GM19023 (cell line): Measurements from ENCODE around the gene NYAP1.

Experiments
- ATAC-seq: cut with Tn5 transposase; IDR thresholded peaks from one replicate; pipeline ENCODE4 v1.9.1; 2021; ENCODE audit warnings: mild to moderate bottlenecking, moderate library complexity; ENCODE audit not compliant: unreplicated experiment

Gene NYAP1

DNA sequence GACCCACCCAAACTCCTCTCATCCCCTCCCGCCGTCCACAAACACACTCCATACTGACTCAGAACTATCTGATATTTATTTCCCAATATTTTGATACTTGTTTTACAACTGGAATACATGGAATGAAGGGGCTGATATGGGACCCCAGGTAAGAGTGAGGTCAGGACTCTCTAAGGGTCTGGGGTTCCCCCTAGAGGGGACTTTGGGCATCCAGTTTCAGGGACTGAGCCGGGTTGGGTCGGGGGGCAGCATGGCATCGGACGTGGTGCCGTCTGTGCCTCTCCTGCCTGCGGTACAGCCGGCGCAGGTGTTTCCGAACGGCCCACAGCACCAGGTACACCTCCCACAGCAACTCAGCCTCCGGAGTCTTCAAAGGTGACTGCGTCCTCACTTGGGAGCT, 27.2 kb upstream of the NYAP1 start:
- no peak for ATAC-seq

DNA sequence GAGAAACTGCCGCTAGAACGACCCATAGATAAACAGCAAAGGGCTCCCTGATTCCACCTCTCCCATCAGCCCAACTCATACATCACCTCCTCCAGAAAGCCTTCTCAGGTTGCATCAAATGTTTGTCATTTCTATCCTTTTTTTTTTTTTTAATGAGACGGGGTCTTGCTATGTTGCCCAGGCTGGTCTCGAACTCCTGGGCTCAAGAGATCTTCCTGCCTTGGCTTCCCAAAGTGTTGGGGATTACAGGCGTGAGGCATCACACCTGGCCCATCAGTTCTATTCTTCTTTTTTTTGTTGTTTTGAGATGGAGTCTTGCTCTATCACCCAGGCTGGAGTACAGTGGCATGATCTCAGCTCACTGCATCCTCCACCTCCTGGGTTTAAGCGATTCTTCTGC, 26.7 kb upstream of the NYAP1 start:
- no peak for ATAC-seq

DNA sequence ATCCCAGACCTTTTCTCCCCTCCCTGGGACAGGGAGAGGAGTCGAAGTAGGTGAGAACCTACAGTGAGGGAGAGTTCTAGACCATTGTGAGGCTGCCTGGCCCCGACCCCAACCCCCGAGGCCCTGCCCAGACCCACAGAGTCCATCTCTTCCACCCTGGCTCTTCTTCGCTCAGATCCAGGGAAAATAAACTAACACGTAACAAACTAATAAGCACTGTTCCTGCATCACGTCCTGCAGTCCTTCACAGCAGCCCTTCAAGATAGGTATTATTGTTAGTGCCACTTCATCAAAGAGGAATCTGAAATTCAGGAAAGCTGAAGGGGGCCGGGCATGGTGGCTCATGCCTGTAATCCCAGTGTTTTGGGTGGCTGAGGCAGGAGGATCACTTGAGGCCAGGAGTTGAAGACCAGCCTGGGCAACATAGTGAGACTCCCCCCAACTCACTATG, 19.5 kb upstream of the NYAP1 start, which contains the start of gene SPACDR:
Gene SPACDR, minus strand, starts transcription at position 51 of the 451 bp plus-strand sequence. CDS start 235 bp downstream, outside the sequence.
- ATAC-seq, result no peak

DNA sequence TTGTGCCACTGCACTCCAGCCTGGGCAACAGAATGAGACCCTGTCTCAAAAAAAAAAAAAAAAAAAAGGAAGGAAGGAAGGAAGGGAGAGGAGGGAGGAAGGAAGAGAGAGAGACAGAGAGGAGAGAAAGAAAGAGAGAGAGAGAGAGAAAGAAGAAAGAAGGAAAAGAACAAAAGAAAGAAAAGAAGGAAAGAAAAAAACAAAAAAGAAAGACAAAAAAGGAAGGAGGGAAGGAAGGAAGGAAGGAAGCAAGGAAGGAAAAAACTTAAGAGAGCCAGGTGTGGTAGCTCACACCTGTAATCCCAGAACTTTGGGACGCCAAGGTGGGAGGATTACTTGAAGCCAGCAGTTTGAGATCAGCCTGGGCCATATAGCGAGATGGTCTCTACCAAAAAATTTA, 18.9 kb upstream of the NYAP1 start:
- no peak for ATAC-seq

DNA sequence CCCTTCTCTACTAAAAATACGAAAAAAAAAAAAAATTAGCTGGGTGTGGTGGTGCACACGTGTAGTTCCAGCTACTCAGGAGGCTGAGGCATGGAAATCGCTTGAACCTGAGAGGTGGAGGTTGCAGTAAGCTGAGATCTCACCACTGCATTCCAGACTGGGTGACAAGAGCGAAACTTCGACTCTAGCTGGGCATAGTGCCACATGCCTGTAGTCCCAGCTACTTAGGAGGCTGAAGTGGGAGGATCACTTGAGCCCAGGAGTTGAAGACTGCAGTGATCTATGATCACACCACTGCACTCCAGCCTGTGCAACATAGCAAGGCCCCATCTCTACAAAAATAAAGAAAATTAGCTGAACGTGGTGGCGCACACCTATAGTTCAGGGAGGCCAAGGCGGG, 18.4 kb upstream of the NYAP1 start:
- no peak for ATAC-seq

DNA sequence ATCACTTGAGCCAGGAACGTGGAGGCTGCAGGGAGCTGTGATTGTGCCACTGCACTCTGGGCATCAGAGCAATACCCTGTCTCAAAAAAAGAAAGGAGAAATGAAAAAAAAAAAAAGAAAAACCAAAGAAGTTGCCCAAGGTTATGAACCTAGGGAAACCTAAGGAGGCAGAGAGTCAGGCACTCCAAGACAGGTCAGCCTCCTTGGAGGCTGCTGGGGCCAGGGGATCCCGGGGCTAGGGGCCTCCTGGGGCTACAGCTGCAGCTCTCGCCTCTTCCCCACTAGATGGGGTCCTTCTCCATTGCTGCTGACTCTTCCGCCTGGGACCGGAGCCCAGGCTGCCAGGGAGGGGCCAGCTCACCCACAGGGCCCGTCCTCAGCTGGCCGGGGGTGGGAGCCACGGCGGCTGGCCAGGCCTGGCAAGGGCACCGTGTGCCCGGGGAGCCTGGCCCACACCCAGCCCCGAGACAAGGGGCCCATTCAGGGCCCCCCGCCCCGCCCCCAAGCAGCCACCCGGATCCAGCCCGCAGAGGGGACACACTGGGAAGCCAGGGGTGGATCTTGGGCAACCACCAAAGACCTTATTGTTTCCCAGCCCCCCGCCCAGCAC, 17.9 kb upstream of the NYAP1 start:
- no peak for ATAC-seq

DNA sequence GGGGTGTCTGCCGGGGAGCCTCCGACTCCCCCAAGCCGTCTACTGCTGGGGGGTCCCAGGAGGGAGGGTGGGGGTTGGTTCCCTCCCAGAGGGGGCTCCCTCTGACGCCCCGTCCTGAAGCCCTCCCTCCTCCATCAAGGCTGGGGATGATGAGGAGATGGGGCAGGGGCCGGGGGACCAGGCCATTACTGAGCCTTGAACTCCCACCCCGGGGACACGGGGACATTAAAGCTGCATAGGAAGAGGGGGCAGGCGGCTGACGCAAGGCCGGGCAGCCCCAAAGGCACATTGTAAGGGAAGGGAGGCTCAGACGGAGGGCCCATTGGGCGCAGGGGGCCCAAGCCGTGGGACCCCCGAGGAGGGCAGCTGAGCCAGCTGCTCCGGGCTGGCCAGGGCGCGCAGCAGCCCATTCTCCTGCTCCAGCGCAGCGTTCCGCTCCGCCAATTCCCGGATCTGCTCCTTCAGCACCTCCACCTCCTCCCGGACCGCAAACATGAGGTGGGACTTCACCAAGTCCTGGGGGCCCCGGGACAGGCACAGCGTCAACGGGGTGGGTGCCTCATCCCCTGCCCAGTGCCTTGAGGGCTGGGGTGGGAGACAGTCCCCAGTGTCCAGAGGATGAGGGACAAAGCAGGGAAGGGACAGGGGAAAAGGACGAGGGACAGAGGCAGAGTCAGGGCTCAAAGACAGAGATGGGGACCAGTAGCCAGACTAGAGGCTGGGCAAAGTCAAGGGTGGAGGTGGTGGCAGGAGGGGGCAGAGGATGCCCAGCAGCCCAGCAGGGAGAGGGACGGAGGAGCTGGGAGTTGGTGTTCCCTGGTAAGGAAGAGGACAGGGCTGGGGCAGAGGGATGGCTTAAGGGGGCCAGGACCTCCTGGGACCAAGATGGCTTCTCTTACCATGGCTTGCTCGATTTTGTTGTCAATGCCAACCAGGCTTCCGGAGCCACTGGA, 16.8 kb upstream of the NYAP1 start:
- no peak for ATAC-seq

DNA sequence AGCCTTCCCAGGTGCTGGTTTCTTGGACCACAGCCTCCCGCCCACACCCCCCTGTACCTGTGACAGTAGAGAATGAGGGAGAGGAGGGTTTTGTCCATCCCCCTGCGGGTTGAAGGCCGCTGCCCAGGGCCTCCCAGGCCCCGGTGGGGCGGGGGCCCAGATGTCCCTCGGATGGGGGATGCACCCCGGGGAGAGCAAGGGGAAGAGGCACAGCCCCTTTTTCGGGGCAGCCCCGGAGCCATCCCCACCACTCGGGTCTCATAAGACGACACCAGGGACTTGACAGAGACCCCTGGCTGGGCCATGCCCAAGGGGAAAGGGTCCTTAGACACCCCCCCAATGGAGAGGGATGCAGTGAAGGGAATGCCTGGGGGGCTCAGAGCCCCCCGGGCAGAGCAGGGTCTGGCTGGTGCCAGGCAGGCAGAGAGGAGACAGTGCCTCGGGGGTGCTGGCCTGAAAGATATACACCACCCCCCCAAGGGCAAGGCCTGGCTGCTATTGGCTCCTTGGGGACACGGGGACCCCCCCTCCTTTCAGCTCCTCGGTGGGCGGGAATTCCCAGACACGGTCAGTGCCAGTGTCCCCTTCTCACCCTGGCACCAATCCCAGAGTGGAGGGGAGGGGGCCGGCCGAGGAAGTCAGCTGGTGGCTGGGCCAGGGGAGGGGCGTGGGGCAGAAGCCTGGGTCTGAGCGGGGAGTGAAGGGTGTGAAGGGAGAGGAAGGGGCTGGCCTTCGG, 15.9 kb upstream of the NYAP1 start:
- no peak for ATAC-seq

DNA sequence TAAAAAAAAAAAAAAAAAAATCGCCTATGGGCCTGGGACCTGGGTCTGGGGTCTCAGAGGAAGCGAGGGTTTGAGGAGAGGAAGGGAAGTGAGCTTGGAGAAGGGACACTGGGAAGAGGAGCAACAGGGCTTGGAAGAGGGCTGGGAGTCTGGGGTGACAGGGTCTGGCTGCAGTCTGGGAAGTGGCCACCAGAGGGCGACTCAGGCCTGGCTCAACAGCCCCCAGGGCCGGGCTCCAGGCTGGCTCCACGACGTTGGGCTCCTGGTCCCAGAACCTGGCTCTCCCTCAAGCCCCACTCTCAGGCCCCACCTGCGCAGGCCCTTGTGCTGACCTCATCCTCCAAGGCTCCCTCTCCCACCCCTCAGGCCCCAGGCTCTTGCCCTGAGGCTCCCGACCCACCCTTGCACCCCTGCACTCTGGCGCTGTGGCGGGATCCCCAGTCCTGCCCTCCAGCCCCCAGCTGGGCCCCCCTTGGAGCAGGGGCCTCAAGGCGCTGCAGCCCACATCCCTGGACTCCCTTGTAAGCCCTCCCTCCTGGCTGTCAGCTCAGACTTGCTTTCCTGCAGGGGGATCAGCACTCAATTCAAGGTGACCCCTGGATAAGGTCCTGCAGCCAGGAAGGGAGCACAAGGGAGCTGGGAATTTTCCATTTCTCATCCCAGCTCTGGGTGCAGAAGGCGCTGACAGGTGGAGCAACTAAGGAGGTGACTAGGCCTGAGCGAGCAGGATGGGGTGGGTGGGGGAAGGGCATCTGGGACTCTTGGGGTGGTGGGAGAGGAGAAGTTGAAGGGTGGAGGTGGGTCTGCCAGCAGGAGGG, 14.3 kb upstream of the NYAP1 start:
- ATAC-seq, result no peak

DNA sequence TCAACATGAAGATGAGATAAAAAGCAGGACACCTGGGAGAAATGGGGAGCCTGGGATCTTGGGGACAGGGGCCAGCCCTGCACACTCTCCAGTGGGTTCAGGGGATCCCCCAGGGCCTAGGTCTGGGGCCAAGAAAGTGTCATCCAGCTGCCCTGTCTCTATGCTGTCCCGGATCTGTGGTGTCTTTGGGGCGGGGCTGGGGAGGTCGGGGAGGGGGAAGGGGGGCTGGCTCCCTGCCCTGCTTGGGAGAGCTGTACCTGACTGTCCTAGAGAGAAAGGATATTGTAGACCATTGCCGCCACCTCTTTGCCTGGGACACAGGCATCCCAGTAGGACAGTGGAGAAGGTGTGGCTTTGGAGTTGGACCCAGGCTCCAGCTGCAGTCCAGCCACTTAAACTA, 12.7 kb upstream of the NYAP1 start:
- no peak for ATAC-seq

DNA sequence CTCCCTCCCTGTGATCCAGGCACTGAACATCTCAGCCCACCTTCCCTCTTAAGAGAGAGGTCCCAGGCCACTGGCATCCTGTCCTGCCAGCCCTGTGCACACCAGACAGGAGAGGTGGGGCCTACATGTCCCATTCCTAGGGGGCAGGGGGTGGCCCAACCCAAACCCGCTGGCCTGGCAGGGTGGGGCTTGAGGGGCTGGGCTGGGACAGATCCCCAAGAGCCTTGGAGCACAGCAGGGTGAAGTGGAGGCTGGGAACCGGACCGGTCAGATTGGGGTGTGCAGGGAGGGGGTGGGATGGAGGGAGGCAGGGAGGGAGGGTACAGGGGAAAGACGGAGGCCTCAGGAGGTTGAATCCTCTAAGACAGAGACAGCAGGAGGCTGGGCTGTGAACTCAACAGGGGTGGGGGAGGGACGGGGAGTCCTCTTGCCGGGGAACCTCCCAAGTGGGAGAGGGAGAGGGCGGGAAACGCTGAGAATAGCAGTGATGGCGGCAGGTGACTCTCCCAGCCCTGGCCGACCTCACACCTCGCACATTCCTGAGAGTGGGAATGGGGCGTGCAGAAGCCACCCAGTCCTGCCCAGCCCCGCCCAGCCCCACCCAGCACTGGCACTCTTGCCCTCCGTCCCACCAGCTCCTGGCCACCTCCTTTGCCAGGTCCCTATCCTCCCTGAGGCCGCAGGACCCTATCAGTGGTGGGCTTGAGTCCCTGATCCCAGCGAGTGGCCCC, 11.4 kb upstream of the NYAP1 start:
- no peak for ATAC-seq

DNA sequence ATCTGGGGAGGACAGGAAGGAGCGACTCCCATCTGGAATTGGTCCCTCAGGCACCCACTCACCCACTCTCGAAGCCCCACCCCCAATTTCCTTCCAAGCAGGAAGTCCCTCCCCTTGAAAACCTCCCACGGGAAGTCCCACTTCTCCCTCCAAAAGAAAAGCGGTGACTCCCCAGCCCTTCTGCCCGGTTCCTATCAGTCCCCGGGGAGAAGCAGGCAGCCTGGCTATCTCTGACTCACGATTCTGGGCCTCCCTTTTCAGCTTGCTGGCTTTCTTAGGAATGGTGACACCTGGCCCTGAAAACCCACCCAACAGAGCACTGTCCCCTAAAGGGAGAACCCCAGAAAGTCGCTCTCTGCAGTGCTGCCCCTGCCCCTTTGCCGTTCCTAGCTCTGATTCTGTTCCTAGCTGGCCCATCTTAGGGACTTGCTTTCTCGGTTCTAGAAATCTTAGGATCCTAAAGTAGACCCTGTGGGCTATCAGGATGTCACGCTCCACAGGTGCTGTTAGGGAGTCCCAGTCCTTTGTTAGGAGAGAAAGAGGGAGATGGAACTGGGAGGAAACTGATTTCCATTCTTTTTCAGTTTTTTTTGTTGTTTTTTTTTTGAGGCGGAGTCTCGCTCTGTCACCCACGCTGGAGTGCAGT, 10.8 kb upstream of the NYAP1 start:
- ATAC-seq, result no peak

DNA sequence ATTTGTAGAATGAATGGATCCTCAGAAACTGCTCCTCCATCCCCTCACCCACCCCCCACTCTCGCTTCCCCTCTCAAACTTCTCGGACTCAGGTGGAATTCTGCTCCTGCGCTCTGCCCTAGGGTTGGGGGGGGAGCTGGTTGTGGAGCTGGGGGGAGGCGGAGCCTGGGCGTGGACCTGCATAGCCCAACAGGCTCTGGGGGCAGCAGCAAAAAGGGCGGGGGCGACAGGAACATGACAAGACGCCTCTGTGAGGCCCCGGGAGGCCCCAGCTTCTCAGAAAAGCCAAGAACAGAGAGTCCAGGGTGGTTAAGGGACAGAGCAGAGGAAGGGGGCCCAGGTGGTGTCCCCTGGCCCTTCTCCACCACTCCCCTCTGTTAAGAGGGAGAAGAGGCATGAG, 8.2 kb upstream of the NYAP1 start:
- ATAC-seq, result no peak

DNA sequence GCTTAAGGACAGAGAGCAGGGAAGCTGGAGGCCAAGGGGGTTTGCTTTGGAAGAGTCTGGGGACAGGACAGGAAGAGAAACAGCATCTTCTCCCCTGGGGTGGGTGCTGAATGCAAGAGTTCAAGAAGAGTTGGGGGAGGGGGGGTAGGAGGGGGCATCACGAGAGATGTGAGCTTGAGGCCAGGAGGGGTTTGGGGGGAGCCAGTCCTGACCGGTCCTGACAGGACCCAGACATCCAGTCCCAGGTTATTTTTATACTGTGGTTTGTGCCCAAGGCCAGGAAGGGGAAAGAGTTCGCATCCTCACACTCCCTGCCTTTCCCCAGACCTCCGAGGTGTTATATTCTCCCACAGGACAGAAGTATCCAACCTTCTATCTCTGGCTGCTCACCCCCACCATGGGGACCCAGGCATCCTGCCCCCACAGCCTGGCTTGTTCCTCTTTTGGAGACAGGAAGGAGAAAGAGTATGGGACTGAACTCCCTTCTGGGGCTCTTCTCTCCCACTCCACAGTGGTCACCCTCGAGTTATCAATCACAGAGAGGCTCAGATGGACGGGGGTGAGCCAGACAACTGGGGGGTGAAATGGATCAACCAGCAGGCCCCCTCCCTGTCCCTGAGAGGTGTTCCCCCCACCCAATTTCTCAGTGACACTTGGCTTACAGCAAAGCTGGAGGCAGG, 7.5 kb upstream of the NYAP1 start:
- ATAC-seq, result no peak

DNA sequence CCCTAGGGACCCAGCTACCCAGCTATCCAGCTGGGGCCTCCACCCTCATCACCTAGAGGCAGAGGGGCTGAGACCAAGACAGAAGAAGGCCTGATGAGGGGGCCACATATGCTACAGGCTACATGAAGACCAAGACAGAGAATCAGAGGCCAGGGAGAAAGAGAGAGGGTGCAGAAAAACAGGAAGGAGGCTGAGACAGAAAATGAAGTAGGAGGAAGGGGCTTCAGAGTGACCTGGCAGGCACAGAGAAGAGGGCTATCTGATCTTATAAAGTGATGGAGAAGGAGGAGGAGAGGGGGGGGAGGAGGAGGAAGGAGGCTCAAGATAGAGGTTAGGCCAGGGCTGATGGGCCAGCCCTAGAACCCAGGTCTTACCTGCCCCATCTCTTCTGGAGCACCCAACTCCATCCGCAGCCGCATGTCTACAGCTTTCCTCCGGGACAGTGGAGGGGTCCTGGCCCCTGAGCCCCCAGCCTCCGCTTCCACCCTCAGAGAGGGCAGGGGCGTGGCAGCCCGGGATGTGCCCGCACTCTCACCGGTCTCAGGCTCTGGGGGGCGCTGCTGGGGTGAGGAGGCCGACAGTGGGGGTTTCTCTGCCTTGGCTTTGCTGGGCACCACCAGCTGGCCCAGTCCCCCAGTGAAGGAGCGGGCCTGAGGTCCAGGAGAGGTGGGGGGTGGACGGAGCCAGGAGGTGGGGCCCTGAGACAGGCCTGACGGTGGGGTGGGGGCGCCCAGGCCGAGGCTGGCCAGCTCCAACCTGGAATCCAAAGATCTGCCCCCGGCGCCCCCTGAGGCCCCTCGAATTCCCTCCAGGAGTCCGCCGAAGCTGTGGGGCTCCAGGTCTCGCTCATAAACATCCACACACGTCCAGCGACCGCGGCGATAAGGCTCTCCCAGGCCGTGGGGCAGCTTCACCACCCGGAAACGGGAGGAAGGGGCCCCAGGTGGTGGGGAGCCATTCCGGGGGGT, 6.5 kb upstream of the NYAP1 start:
- no peak for ATAC-seq

DNA sequence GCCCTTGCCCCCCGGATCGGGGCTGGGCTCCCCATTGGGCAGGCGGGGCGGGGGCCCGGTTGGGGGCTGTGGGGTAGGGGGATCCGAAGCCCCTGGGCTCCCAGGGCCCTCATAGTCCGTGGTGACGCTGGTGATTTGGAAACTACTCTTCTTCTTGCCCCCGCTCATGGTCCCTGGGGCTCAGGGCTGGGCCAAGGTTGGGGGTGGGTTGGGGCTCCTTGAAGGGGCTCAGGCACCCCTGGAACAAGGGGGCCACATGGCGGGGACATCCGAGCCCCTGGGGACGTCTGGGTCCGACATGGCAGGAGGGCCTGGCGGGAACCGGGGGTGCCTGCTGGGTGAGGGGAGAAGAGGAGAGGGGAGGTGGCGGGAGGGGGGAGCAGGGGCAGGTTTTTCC, 5.9 kb upstream of the NYAP1 start:
- ATAC-seq, result no peak

DNA sequence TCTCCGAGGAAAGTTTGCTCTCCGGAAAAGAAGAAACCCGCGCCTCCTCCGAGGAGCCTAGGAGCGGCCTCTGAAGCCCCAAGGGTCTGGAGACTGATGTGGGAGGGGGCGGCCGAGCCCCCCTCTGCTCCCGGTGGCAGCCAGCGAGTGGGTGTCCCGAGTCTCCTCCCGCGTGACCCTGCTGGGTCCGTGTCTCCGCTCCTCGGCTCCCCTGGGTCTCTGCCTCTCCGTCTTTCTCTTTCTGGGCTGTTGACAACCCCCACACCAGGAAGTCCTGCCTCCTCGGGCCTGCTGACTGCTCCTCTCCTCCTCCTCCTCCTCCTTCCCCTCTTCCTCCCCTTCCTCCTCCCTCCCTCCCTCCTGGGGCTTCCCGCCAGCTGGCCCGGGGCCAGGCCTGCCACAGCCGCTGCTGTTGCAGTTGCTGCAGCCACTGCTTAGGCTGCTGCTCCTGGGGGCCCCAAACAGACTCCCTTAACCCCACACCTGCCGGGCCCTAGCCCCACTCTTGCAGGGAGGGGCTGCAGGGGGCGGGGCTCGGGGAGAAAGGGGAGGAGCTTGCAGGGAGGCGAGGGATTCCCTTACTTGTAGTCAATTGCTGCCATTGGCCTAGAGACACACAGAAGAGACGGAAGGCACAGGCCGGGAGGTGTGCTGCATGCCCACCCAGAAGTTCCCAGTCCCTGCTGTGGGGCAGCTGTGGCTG, 4.6 kb upstream of the NYAP1 start, which contains the start of gene TSC22D4:
Gene TSC22D4, minus strand, starts transcription at position 257 of the 703 bp plus-strand sequence. CDS start 1,176 bp downstream, outside the sequence.
- peak; percentile 63 for ATAC-seq
